Natural killer cell (primary cell): Measurements from ENCODE around the gene CITED4. TPM values are rescaled to one million over a fixed set of nuclear protein-coding genes. Genes with fewer than 3 reads are reported as not detected.

ENCODE experiments used
- ATAC-seq, 3 donors: fragments of 150-1000 bp in 2 of 3; fragments of 200-7000 bp in 1 of 3; cut with Tn5 transposase; 1 replicate in 1 of 3; 2 replicates in 2 of 3; pipeline ENCODE4 v1.10.0; 2021; ENCODE audit warnings: mild to moderate bottlenecking in 2 of 3, moderate library complexity in 2 of 3
- DNase-seq, 2 donors: peaks; one replicate each; pipeline versions ENCODE4 v3.0.0 to v3.0.0-alpha.2; 2013 to 2021; ENCODE audit warnings: mixed read lengths in 1 of 2
- H3K27ac ChIP-seq: one replicate; pipeline ENCODE4 v1.5.1; 2013; ENCODE audit warnings: mild to moderate bottlenecking, low read length
- H3K27me3 ChIP-seq: one replicate; pipeline ENCODE4 v1.6.1; 2013; ENCODE audit warnings: low read length; ENCODE audit not compliant: control insufficient read depth, insufficient read depth
- H3K36me3 ChIP-seq: one replicate; pipeline ENCODE4 v1.6.1; 2013; ENCODE audit warnings: low read length; ENCODE audit not compliant: control insufficient read depth, insufficient read depth
- H3K4me1 ChIP-seq: one replicate; pipeline ENCODE4 v1.6.1; 2013; ENCODE audit warnings: low read length; ENCODE audit not compliant: control insufficient read depth, insufficient read depth
- H3K4me3 ChIP-seq: one replicate; pipeline ENCODE4 v1.5.1; 2013; ENCODE audit warnings: low read length
- H3K9me3 ChIP-seq: one replicate; pipeline ENCODE4 v1.6.1; 2013; ENCODE audit warnings: low read length; ENCODE audit not compliant: control insufficient read depth, insufficient read depth
- H3K27ac Mint-ChIP-seq, 2 donors: one replicate each; pipeline ENCODE4 v1.8.0; 2022; ENCODE audit warnings: mild to moderate bottlenecking in 2 of 2, mixed read lengths in 2 of 2, moderate library complexity in 1 of 2
- H3K27me3 Mint-ChIP-seq, 2 donors: one replicate each; pipeline ENCODE4 v1.8.0; 2022; ENCODE audit warnings: low read depth in 2 of 2, mixed read lengths in 2 of 2
- H3K36me3 Mint-ChIP-seq: one replicate; pipeline ENCODE4 v1.8.0; 2022; ENCODE audit warnings: mixed read lengths
- H3K4me1 Mint-ChIP-seq, 2 donors: one replicate each; pipeline ENCODE4 v1.8.0; 2022; ENCODE audit warnings: mixed read lengths in 2 of 2
- H3K4me3 Mint-ChIP-seq: one replicate; pipeline ENCODE4 v1.8.0; 2022; ENCODE audit warnings: mild to moderate bottlenecking, moderate library complexity, mixed read lengths
- H3K9me3 Mint-ChIP-seq, 2 donors: one replicate each; pipeline ENCODE4 v1.8.0; 2022; ENCODE audit warnings: mixed read lengths in 2 of 2
- CTCF ChIP-seq: fragments of 200-600 bp; IDR thresholded peaks from one replicate; pipeline ENCODE4 v1.8.0; 2022; ENCODE audit warnings: antibody characterized with exemption
- WGBS: methylation state at CpG from one replicate; pipeline ENCODE4 v1.1.7; 2013; ENCODE audit warnings: missing lambda C conversion rate; ENCODE audit not compliant: insufficient coverage; 5-methylcytosine and 5-hydroxymethylcytosine counted together
- intact Hi-C: fragments of 100-400 bp; cut with micrococcal nuclease; formaldehyde crosslinking; loops from one replicate; pipeline ENCODE4 v1.14.2; 2022
- total RNA-seq, 4 donors: library from RNA; stranded (reverse); fragments of 120-200 nt in 1 of 4; gene quantifications; one replicate each; pipeline versions ENCODE4 v1.2.3 to v1.2.4, GENCODE V29; 2013 to 2022

The CITED4 gene
- total RNA-seq, 3 donors from 2014 or later (not counting 1 experiment from before 2014, with no cell fraction given), result 3.5 to 7.7 (median 4.9) TPM

DNA sequence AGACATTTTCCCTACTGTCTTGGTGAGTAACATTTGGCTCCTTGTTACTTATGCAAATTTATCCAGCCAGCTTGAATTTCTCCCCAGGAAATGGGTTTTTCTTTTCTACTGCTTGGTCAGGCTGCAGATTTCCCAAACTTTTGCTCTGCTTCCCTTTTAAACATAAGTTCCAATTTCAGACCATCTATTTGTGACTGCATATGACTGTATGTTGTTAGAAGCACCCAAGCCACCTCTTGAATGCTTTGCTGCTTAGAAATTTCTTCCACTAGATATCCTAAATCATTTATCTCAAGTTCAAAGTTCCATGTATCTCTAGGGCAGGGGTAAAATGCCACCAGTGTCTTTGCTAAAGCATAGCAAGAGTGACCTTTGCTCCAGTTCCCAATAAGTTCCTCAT is 32.3 kb upstream of the CITED4 start:
- ATAC-seq (no peak), DNase-seq (no peak)
- H3K4me1 ChIP-seq, result no peaks in the 10 kb centered on the region
- no peaks in the 10 kb centered on the region for H3K4me1 Mint-ChIP-seq
- peaks cover 0 to 5% of the 10 kb centered on the region in 2 donors for H3K27me3 Mint-ChIP-seq
- H3K27ac ChIP-seq, result no peak overlapping the region
- no peak for TF ChIP-seq CTCF
- H3K36me3 Mint-ChIP-seq, result no peaks in the 10 kb centered on the region
- intact Hi-C loops, result no loop called here
- peaks cover 8 to 10% of the 10 kb centered on the region in 2 donors for H3K9me3 Mint-ChIP-seq
- peaks cover 13% of the 10 kb centered on the region for H3K9me3 ChIP-seq
- H3K36me3 ChIP-seq, result no peaks in the 10 kb centered on the region
- H3K4me3 Mint-ChIP-seq, result no peak overlapping the region
- H3K27ac Mint-ChIP-seq, result no peak overlapping the region
- H3K4me3 ChIP-seq, result no peak overlapping the region
- no peaks in the 10 kb centered on the region for H3K27me3 ChIP-seq

DNA sequence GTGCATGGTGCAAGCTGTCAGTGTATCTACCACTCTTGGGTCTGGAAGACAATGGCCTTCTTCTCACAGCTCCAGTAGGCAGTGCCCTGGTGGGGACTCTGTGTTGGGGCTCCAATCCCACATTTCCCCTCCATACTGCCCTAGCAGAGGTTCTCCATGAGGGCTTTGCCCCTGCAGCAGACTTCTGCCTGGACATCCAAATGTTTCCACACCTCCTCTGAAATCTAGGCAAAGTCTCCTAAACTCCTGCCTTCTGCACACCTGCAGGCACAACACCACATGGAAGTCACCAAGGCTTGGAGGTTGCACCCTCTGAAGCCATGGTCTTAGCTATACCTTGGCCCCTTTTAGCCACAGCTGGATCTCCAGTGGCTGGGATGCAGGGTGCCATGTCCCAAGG is 31.8 kb upstream of the CITED4 start:
- no peaks in the 10 kb centered on the region for H3K4me1 ChIP-seq
- H3K9me3 Mint-ChIP-seq, result peaks cover 8 to 10% of the 10 kb centered on the region in 2 donors
- no peak overlapping the region for H3K4me3 Mint-ChIP-seq
- intact Hi-C loops, result no loop called here
- no peak for TF ChIP-seq CTCF
- peaks cover 13% of the 10 kb centered on the region for H3K9me3 ChIP-seq
- no peak for ATAC-seq
- H3K4me1 Mint-ChIP-seq, result no peaks in the 10 kb centered on the region
- no peaks in the 10 kb centered on the region for H3K27me3 ChIP-seq
- no peaks in the 10 kb centered on the region for H3K36me3 ChIP-seq
- H3K27ac Mint-ChIP-seq, result no peak overlapping the region
- no peak overlapping the region for H3K27ac ChIP-seq
- no peak overlapping the region for H3K4me3 ChIP-seq
- peaks cover 0 to 5% of the 10 kb centered on the region in 2 donors for H3K27me3 Mint-ChIP-seq
- H3K36me3 Mint-ChIP-seq, result no peaks in the 10 kb centered on the region
- DNase-seq, result no peak

- intact Hi-C loops, result no loop called here
- no peaks in the 10 kb centered on the region for H3K4me1 Mint-ChIP-seq
- no peak for DNase-seq
- no peaks in the 10 kb centered on the region for H3K36me3 Mint-ChIP-seq
- H3K27me3 Mint-ChIP-seq, result peaks cover 6 to 12% of the 10 kb centered on the region in 2 donors
- Histone ChIP-seq H3K27me3 (no peaks in the 10 kb centered on the region), H3K36me3 (no peaks in the 10 kb centered on the region), H3K4me1 (no peaks in the 10 kb centered on the region), H3K9me3 (peaks cover 13% of the 10 kb centered on the region), H3K4me3 (no peak overlapping the region), H3K27ac (no peak overlapping the region)
- H3K4me3 Mint-ChIP-seq, result no peak overlapping the region
- 100% methylated on average over 1 of the region's 2 CpGs for WGBS
- peaks cover 8 to 10% of the 10 kb centered on the region in 2 donors for H3K9me3 Mint-ChIP-seq
- no peak for TF ChIP-seq CTCF
- ATAC-seq, result no peak
- H3K27ac Mint-ChIP-seq, result no peak overlapping the region
Observed at GRCh38 chr1:40892354-40892753, 30.2 kb upstream of the CITED4 start.

- intact Hi-C loops, result no loop called here
- WGBS, result 75% methylated on average over 1 of the region's 2 CpGs
- H3K36me3 ChIP-seq, result no peaks in the 10 kb centered on the region
- no peaks in the 10 kb centered on the region for H3K36me3 Mint-ChIP-seq
- DNase-seq, result no peak
- no peak overlapping the region for H3K27ac ChIP-seq
- H3K4me3 Mint-ChIP-seq, result no peak overlapping the region
- no peak overlapping the region for H3K4me3 ChIP-seq
- peaks cover 21 to 22% of the 10 kb centered on the region in 2 donors for H3K27me3 Mint-ChIP-seq
- H3K4me1 ChIP-seq, result no peaks in the 10 kb centered on the region
- peaks cover 4% of the 10 kb centered on the region for H3K27me3 ChIP-seq
- no peak overlapping the region for H3K27ac Mint-ChIP-seq
- H3K9me3 ChIP-seq, result peaks cover 13% of the 10 kb centered on the region
- TF ChIP-seq CTCF, result no peak
- no peaks in the 10 kb centered on the region for H3K4me1 Mint-ChIP-seq
- ATAC-seq, result peak in 1 of 3 donors; percentile 30
- H3K9me3 Mint-ChIP-seq, result peaks cover 8 to 10% of the 10 kb centered on the region in 2 donors
Observed at GRCh38 chr1:40890771-40891170, 28.6 kb upstream of the CITED4 start.
